ENCODE measurements around the gene ASTL.

DNA sequence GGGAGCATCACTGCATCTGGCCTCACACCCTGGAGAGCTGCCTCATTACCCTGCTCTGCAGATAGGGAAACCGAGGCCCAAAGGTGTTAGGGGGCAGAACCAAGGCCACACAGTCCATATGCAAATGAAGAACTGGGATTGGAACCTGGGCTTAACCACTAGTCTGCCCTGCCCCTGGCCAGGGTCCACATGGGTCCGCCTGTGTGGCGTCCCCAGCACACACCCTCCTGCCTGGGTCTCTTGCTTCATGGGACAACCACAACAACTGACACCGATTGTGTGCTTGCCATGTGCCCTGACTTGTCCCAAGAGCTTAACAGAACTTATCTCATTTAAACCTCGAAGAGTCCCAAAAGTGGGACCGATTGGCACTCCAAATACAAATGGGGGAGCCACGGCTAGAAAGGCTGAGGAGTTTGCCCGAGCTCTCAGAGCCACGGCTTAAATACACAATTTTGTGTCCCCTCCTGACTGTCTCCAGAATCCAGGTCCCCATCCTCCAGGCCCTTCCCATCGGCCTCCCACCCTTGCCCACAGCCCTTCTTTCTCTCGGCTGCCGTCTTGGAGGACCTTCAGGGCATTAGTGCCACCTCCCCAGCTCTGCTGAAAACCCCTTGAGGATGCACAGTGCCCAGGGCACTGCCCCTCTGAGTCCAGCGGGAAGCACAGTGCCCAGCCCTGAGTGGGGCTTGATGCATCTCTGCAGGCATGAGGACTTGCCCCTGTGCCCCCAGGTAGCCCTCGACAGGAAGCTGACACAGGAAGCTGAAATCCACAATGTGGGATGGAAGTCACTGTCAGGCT is 12.7 kb upstream of the ASTL start:
- TF ChIP-seq, protein P1, sequence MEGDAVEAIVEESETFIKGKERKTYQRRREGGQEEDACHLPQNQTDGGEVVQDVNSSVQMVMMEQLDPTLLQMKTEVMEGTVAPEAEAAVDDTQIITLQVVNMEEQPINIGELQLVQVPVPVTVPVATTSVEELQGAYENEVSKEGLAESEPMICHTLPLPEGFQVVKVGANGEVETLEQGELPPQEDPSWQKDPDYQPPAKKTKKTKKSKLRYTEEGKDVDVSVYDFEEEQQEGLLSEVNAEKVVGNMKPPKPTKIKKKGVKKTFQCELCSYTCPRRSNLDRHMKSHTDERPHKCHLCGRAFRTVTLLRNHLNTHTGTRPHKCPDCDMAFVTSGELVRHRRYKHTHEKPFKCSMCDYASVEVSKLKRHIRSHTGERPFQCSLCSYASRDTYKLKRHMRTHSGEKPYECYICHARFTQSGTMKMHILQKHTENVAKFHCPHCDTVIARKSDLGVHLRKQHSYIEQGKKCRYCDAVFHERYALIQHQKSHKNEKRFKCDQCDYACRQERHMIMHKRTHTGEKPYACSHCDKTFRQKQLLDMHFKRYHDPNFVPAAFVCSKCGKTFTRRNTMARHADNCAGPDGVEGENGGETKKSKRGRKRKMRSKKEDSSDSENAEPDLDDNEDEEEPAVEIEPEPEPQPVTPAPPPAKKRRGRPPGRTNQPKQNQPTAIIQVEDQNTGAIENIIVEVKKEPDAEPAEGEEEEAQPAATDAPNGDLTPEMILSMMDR (IDR thresholded peaks at IDR 0.05; ENCODE audit: low read length): no peak
- no peak for TF ChIP-seq EZH2 (optimal IDR thresholded peaks at IDR 0.05; ENCODE audit: low read depth, low read length)
- TF ChIP-seq EZH2phosphoT487 (IDR thresholded peaks at IDR 0.05; ENCODE audit: low read length): no peak
